A673 (cell line): ENCODE measurements around the gene UBE2B. TPM values are rescaled to one million over a fixed set of nuclear protein-coding genes. Genes with fewer than 3 reads are reported as not detected.
"Not testable (repeated sequence)": the region's sequence is repeated elsewhere in the genome, so short reads cannot be mapped to it uniquely, and the experiment has no call there.

Source experiments
- BruUV-seq: library from RNA; stranded (reverse); fragments of 400-500 nt; replicated peaks from 2 replicates; lab custom pipeline; 2021; lab: Mats Ljungman, UMichigan
- CTCF ChIA-PET: fragments of 300-600 bp; sonication (Branson Sonifier 250); formaldehyde crosslinking; loops from one replicate; lab custom pipeline; 2022; ENCODE audit warnings: antibody characterized with exemption; lab: Charles Lee
- POLR2A ChIA-PET: fragments of 300-600 bp; sonication (Branson Sonifier 250); formaldehyde crosslinking; loops from one replicate; lab custom pipeline; 2022; ENCODE audit warnings: antibody characterized with exemption; ENCODE audit not compliant: low non-redundant PET; lab: Charles Lee
- DNase-seq: peaks from one replicate; pipeline ENCODE4 v3.0.0-alpha.2; 2015; ENCODE audit warnings: low spot score
- H3K27ac ChIP-seq: fragments of 200-600 bp; sonication (generic); 2 replicates; pipeline ENCODE4 v1.5.1; 2016; ENCODE audit warnings: mixed run types, low read depth, mild to moderate bottlenecking, mixed read lengths, antibody characterized with exemption, low read length; ENCODE audit not compliant: poor library complexity, severe bottlenecking
- H3K27me3 ChIP-seq: fragments of 200-600 bp; sonication (generic); replicated peaks from 2 replicates; pipeline ENCODE4 v1.6.1; 2017; ENCODE audit warnings: mixed run types, low read depth, mild to moderate bottlenecking, mixed read lengths, antibody characterized with exemption, low read length; ENCODE audit not compliant: insufficient read depth, poor library complexity
- H3K36me3 ChIP-seq: fragments of 200-600 bp; sonication (generic); 2 replicates; pipeline ENCODE4 v1.6.1; 2016; ENCODE audit warnings: mixed run types, mild to moderate bottlenecking, mixed read lengths, antibody characterized with exemption, low read length; ENCODE audit not compliant: insufficient read depth, poor library complexity, severe bottlenecking
- H3K4me1 ChIP-seq: fragments of 200-600 bp; sonication (generic); 2 replicates; pipeline ENCODE4 v1.6.1; 2017; ENCODE audit warnings: mixed run types, mild to moderate bottlenecking, mixed read lengths, antibody characterized with exemption, low read length; ENCODE audit not compliant: insufficient read depth, poor library complexity, severe bottlenecking
- H3K4me3 ChIP-seq: fragments of 200-600 bp; sonication (generic); 2 replicates; pipeline ENCODE4 v1.5.1; 2016; ENCODE audit warnings: low read depth, mixed run types, mild to moderate bottlenecking, mixed read lengths, low read length; ENCODE audit not compliant: poor library complexity, severe bottlenecking
- H3K9me3 ChIP-seq: fragments of 200-600 bp; sonication (generic); 2 replicates; pipeline ENCODE4 v1.6.1; 2016; ENCODE audit warnings: mixed run types, low read depth, mild to moderate bottlenecking, mixed read lengths, antibody characterized with exemption, low read length; ENCODE audit not compliant: poor library complexity, severe bottlenecking
- EZH2 ChIP-seq: fragments of 200-600 bp; sonication (generic); IDR thresholded peaks from 2 replicates; pipeline ENCODE4 v1.6.1; 2017; ENCODE audit warnings: borderline replicate concordance, low read depth, mild to moderate bottlenecking, mixed read lengths, antibody characterized with exemption, low read length; ENCODE audit not compliant: poor library complexity, severe bottlenecking
- intact Hi-C: fragments of 100-400 bp; cut with micrococcal nuclease; formaldehyde crosslinking; loops from one replicate; pipeline ENCODE4 v1.10.0; 2022; ENCODE audit not compliant: unreplicated experiment
- total RNA-seq: library from RNA; stranded (reverse); gene quantifications from 2 replicates; pipeline ENCODE4 v1.2.3, GENCODE V29; 2021
- TF ChIP-seq, protein P1 (sequence below): fragments of 300-800, 200-600 bp; sonication (generic); conservative IDR thresholded peaks from 2 replicates; pipeline ENCODE4 v1.5.1; 2017; ENCODE audit warnings: low read depth, mild to moderate bottlenecking, antibody characterized with exemption, low read length, moderate library complexity, mixed read lengths

Gene UBE2B
- total RNA-seq, 1 experiment from 2014 or later: 73.8 TPM

GRCh38 chr5:134374232-134374631 is 2.9 kb downstream of the UBE2B start:
- no peak for DNase-seq
- H3K4me3 ChIP-seq: no peak overlapping the region
- POLR2A ChIA-PET: no interaction called here
- H3K36me3 ChIP-seq: peaks cover 17% of the 10 kb centered on the region
- TF ChIP-seq, protein P1, sequence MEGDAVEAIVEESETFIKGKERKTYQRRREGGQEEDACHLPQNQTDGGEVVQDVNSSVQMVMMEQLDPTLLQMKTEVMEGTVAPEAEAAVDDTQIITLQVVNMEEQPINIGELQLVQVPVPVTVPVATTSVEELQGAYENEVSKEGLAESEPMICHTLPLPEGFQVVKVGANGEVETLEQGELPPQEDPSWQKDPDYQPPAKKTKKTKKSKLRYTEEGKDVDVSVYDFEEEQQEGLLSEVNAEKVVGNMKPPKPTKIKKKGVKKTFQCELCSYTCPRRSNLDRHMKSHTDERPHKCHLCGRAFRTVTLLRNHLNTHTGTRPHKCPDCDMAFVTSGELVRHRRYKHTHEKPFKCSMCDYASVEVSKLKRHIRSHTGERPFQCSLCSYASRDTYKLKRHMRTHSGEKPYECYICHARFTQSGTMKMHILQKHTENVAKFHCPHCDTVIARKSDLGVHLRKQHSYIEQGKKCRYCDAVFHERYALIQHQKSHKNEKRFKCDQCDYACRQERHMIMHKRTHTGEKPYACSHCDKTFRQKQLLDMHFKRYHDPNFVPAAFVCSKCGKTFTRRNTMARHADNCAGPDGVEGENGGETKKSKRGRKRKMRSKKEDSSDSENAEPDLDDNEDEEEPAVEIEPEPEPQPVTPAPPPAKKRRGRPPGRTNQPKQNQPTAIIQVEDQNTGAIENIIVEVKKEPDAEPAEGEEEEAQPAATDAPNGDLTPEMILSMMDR: no peak
- no peak for TF ChIP-seq EZH2
- no peaks in the 10 kb centered on the region for H3K9me3 ChIP-seq
- CTCF ChIA-PET: no interaction called here
- BruUV-seq: no TSS peak
- H3K4me1 ChIP-seq: no peaks in the 10 kb centered on the region
- H3K27ac ChIP-seq: no peak overlapping the region
- H3K27me3 ChIP-seq: no peaks in the 10 kb centered on the region
- intact Hi-C loops: no loop called here

- ChIA-PET CTCF (interaction anchor here (0.6 kb wide), 1 partner anchor 147 kb away, joined by 3 read pairs; no protein-coding TSS in a partner anchor), POLR2A (no interaction called here)
- no peak for DNase-seq
- no peak overlapping the region for H3K4me3 ChIP-seq
- H3K4me1 ChIP-seq: no peaks in the 10 kb centered on the region
- H3K36me3 ChIP-seq: peaks cover 42% of the 10 kb centered on the region
- H3K27ac ChIP-seq: no peak overlapping the region
- no TSS peak for BruUV-seq
- H3K27me3 ChIP-seq: no peaks in the 10 kb centered on the region
- TF ChIP-seq, protein P1: no peak
- no peak for TF ChIP-seq EZH2
- intact Hi-C loops: no loop called here
- no peaks in the 10 kb centered on the region for H3K9me3 ChIP-seq
These were observed 9.0 kb downstream of the UBE2B start for GRCh38 chr5:134380346-134380745.

DNA sequence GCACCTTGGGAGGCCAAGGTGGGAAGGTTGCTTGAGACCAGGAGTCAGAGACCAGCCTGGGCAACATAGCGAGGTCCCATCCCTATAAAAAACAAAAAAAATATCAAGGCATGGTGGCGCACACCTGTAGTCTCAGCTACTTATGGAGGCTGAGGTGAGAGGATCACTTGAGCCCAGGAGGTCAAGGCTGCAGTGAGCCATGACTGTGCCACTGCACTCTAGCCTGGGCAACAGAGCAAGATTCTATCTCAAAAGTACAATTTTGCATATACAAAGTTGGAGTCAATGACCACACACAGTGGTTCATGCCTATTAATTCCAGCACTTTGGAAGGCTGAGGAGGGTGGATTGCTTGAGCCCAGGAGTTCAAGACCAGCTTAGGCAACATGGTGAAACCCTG is 10.8 kb downstream of the UBE2B start:
- POLR2A ChIA-PET, H3K4me3 ChIP-seq, intact Hi-C loops, H3K9me3 ChIP-seq, H3K4me1 ChIP-seq, CTCF ChIA-PET, DNase-seq, H3K27ac ChIP-seq, BruUV-seq, H3K27me3 ChIP-seq: not testable (repeated sequence)
- peaks cover 39% of the 10 kb centered on the region for H3K36me3 ChIP-seq

- no peaks in the 10 kb centered on the region for H3K4me1 ChIP-seq
- H3K27me3 ChIP-seq: no peaks in the 10 kb centered on the region
- intact Hi-C loops: no loop called here
- ChIA-PET CTCF (no interaction called here), POLR2A (no interaction called here)
- no peak overlapping the region for H3K27ac ChIP-seq
- H3K4me3 ChIP-seq: no peak overlapping the region
- BruUV-seq: no TSS peak
- no peaks in the 10 kb centered on the region for H3K9me3 ChIP-seq
- DNase-seq: no peak
- peaks cover 51% of the 10 kb centered on the region for H3K36me3 ChIP-seq
- TF ChIP-seq EZH2: no peak
- TF ChIP-seq, protein P1: no peak
These were observed 12.8 kb downstream of the UBE2B start for GRCh38 chr5:134383980-134384697.
